ENCODE data around the gene PCLO. TPM values are rescaled to one million over a fixed set of nuclear protein-coding genes. Genes with fewer than 3 reads are reported as not detected.

Gene PCLO
- total and polyA plus RNA-seq, 9 of the 15 experiments (the other 6 are each of a cell fraction or from before 2014, with no cell fraction given), result under 0.01 to 0.01 TPM; not detected in 7

GRCh38 chr7:82841828-82842227 is 320.9 kb downstream of the PCLO start:
- H3K9me1 ChIP-seq (ENCODE audit: control insufficient read depth, insufficient read depth, low read length), result no peaks in the 10 kb centered on the region
- H3K36me3 ChIP-seq (ENCODE audit: control insufficient read depth, insufficient read depth, low read length), result no peaks in the 10 kb centered on the region
- ChIA-PET CTCF (ENCODE audit: low intra/inter-chr PET ratio) (no interaction called here), POLR2A (no interaction called here)
- in situ Hi-C loops (cut with MboI) (no loop called here), intact Hi-C loops (cut with micrococcal nuclease) (no loop called here)
- no peak for TF ChIP-seq MTA2 (IDR thresholded peaks at IDR 0.05; ENCODE audit: low read depth)
- TF ChIP-seq RBM17 (IDR thresholded peaks at IDR 0.05; ENCODE audit: borderline replicate concordance, low read depth, low read length), result no peak
- TF ChIP-seq, protein P1, sequence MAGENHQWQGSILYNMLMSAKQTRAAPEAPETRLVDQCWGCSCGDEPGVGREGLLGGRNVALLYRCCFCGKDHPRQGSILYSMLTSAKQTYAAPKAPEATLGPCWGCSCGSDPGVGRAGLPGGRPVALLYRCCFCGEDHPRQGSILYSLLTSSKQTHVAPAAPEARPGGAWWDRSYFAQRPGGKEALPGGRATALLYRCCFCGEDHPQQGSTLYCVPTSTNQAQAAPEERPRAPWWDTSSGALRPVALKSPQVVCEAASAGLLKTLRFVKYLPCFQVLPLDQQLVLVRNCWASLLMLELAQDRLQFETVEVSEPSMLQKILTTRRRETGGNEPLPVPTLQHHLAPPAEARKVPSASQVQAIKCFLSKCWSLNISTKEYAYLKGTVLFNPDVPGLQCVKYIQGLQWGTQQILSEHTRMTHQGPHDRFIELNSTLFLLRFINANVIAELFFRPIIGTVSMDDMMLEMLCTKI (IDR thresholded peaks at IDR 0.05; ENCODE audit: partially characterized antibody), result no peak
- no peak for TF ChIP-seq ELF2 (CRISPR knock-in tag; IDR thresholded peaks at IDR 0.05)
- no peak for TF ChIP-seq YBX1 (IDR thresholded peaks at IDR 0.05)
- TF ChIP-seq ZBTB34 (CRISPR knock-in tag; IDR thresholded peaks at IDR 0.05), result no peak
- no peak for TF ChIP-seq RUNX1 (IDR thresholded peaks at IDR 0.05; ENCODE audit: low read depth)
- no peak overlapping the region for H3K4me2 ChIP-seq (ENCODE audit: insufficient read depth, low read length)
- no peaks in the 10 kb centered on the region for H3K9me3 ChIP-seq (replicated peaks; ENCODE audit: control insufficient read depth, insufficient read depth, low read depth, low read length)
- H3K79me2 ChIP-seq (ENCODE audit: control insufficient read depth, insufficient read depth, low read length), result no peaks in the 10 kb centered on the region
- H3K4me1 ChIP-seq (replicated peaks in 1 of 2; ENCODE audit: control insufficient read depth in 2 of 2, insufficient read depth in 2 of 2, low read length in 2 of 2), result no peaks in the 10 kb centered on the region
- DNase-seq (ENCODE audit: extremely low read depth in 1 of 4, low spot score in 3 of 4), result no peak
- no peak overlapping the region for H2AFZ ChIP-seq (ENCODE audit: low read depth, low read length)
- H3K4me3 ChIP-seq, result no peak overlapping the region
- no peak overlapping the region for H3K9ac ChIP-seq (ENCODE audit: insufficient read depth in 1 of 2, low read depth in 2 of 2, low read length in 2 of 2)
- no peak for FAIRE-seq
- BruUV-seq (replicated peaks), result no TSS peak
- H4K20me1 ChIP-seq (replicated peaks; ENCODE audit: control insufficient read depth, insufficient read depth, low read length), result no peaks in the 10 kb centered on the region
- no peak overlapping the region for H3K27ac ChIP-seq (ENCODE audit: extremely low read depth, low read depth, low read length)
- 0% methylated on average over 1 of the region's 1 CpG for WGBS (ENCODE audit: insufficient coverage, low coverage, missing lambda C conversion rate)
- ATAC-seq, result no peak
- no peaks in the 10 kb centered on the region for H3K27me3 ChIP-seq (ENCODE audit: control insufficient read depth in 2 of 2, insufficient read depth in 2 of 2, low read length in 2 of 2)
